K562 (cell line): ENCODE measurements around the gene GATC. TPM values are rescaled to one million over a fixed set of nuclear protein-coding genes. Genes with fewer than 3 reads are reported as not detected.

Source experiments
- BACH1 ChIP-seq: fragments of 200-800 bp; sonication (Bioruptor generic); IDR thresholded peaks from 2 replicates; pipeline ENCODE4 v1.6.1; 2016; ENCODE audit warnings: missing genetic modification characterization, missing compliant biosample characterization
- CHD4 ChIP-seq: fragments of 200-600 bp; sonication (generic); IDR thresholded peaks from 3 replicates; pipeline ENCODE4 v1.6.1; 2012; ENCODE audit warnings: low read depth, mild to moderate bottlenecking, mixed read lengths, low read length, inconsistent platforms; ENCODE audit not compliant: insufficient read depth, insufficient replicate concordance, poor library complexity, severe bottlenecking
- ELF4 ChIP-seq: fragments of 450-650 bp; formaldehyde crosslinking; IDR thresholded peaks from 2 replicates; pipeline ENCODE4 v1.4.0; 2022; ENCODE audit warnings: missing genetic modification characterization
- ERF ChIP-seq: fragments of 450-650 bp; formaldehyde crosslinking; IDR thresholded peaks from 2 replicates; pipeline ENCODE4 v1.4.0; 2020; ENCODE audit warnings: mild to moderate bottlenecking, mixed read lengths
- EWSR1 ChIP-seq: fragments of 450-650 bp; IDR thresholded peaks from 2 replicates; pipeline ENCODE4 v1.6.1; 2018; ENCODE audit warnings: borderline replicate concordance, mild to moderate bottlenecking, low read depth, moderate library complexity; ENCODE audit not compliant: partially characterized antibody
- NUFIP1 ChIP-seq: fragments of 450-650 bp; IDR thresholded peaks from 2 replicates; pipeline ENCODE4 v1.6.1; 2018; ENCODE audit not compliant: partially characterized antibody
- OTX1 ChIP-seq: fragments of 450-650 bp; formaldehyde crosslinking; IDR thresholded peaks from 2 replicates; pipeline ENCODE4 v1.4.0; 2022; ENCODE audit warnings: mild to moderate bottlenecking
- RBBP5 ChIP-seq: fragments of 200-600 bp; sonication (generic); IDR thresholded peaks from 2 replicates; pipeline ENCODE4 v1.6.1; 2012; ENCODE audit warnings: borderline replicate concordance, mild to moderate bottlenecking, low read length, control low read depth, inconsistent platforms; ENCODE audit not compliant: insufficient read depth, poor library complexity, severe bottlenecking
- SMAD2 ChIP-seq: fragments of 150-350 bp; IDR thresholded peaks from 2 replicates; pipeline ENCODE4 v1.6.1; 2014; ENCODE audit warnings: low read depth, mild to moderate bottlenecking, low read length
- ZNF174 ChIP-seq: fragments of 250-450 bp; sonication (Bioruptor Pico); IDR thresholded peaks from 2 replicates; pipeline ENCODE4 v1.4.0; 2020; ENCODE audit warnings: mild to moderate bottlenecking
- ZNF561 ChIP-seq: fragments of 450-650 bp; formaldehyde crosslinking; conservative IDR thresholded peaks from 2 replicates; pipeline ENCODE4 v1.4.0; 2020; ENCODE audit warnings: mild to moderate bottlenecking, moderate library complexity
- polyA plus RNA-seq, 8 experiments: library from polyadenylated mRNA; depleted of rRNA in 4 of 8; stranded (reverse) in 5 of 8; unstranded in 3 of 8; fragments of >200 nt; fragmentation: Nextera tagmentation in 2 of 8; fragmentation: Illumina TruSeq in 1 of 8; extraction: Ambion mirVana in 2 of 8; extraction: Trizol in 1 of 8; gene quantifications; 2 replicates each; pipeline versions ENCODE4 v1.2.1 to v1.2.3, GENCODE V29; 2011 to 2014; ENCODE audit warnings: inconsistent platforms in 1 of 8, missing spikeins in 1 of 8
- total RNA-seq, 7 experiments: library from RNA; depleted of rRNA in 6 of 7; stranded (reverse); fragments of >200 nt in 6 of 7; fragmentation: Illumina TruSeq in 2 of 7; extraction: Trizol in 2 of 7; gene quantifications; 2 replicates each; pipeline versions ENCODE4 v1.2.1 to v1.2.3, GENCODE V29; 2011 to 2021; ENCODE audit warnings: low replicate concordance in 1 of 7
- TF ChIP-seq, protein P1 (sequence below): fragments of 450-650 bp; formaldehyde crosslinking; IDR thresholded peaks from 2 replicates; pipeline ENCODE4 v1.4.0; 2020; ENCODE audit warnings: mild to moderate bottlenecking, moderate library complexity
- TF ChIP-seq, protein P2 (sequence below): fragments of 250-450 bp; sonication (Bioruptor Pico); IDR thresholded peaks from 2 replicates; pipeline ENCODE4 v1.4.0; 2020; ENCODE audit warnings: borderline replicate concordance
- TF ChIP-seq, protein P3 (sequence below): IDR thresholded peaks from 3 replicates; pipeline ENCODE4 v1.6.1; 2011; ENCODE audit warnings: borderline replicate concordance, mild to moderate bottlenecking, moderate library complexity; ENCODE audit not compliant: insufficient read length; ENCODE audit errors: extremely low read depth
- TF ChIP-seq, protein P4 (sequence below): IDR thresholded peaks from 2 replicates; pipeline ENCODE4 v1.6.1; 2011; ENCODE audit not compliant: insufficient read length; ENCODE audit errors: extremely low read depth
- TF ChIP-seq, protein P5 (sequence below): sonication (generic); formaldehyde crosslinking; IDR thresholded peaks from 2 replicates; pipeline ENCODE4 v1.8.1; 2023; ENCODE audit warnings: mild to moderate bottlenecking, missing genetic modification reagents

GATC gene
- total and polyA plus RNA-seq, 9 of the 15 experiments (the other 6 are each of a cell fraction or from before 2014, with no cell fraction given) = 5.8 to 52.6 (median 28.2) TPM

DNA sequence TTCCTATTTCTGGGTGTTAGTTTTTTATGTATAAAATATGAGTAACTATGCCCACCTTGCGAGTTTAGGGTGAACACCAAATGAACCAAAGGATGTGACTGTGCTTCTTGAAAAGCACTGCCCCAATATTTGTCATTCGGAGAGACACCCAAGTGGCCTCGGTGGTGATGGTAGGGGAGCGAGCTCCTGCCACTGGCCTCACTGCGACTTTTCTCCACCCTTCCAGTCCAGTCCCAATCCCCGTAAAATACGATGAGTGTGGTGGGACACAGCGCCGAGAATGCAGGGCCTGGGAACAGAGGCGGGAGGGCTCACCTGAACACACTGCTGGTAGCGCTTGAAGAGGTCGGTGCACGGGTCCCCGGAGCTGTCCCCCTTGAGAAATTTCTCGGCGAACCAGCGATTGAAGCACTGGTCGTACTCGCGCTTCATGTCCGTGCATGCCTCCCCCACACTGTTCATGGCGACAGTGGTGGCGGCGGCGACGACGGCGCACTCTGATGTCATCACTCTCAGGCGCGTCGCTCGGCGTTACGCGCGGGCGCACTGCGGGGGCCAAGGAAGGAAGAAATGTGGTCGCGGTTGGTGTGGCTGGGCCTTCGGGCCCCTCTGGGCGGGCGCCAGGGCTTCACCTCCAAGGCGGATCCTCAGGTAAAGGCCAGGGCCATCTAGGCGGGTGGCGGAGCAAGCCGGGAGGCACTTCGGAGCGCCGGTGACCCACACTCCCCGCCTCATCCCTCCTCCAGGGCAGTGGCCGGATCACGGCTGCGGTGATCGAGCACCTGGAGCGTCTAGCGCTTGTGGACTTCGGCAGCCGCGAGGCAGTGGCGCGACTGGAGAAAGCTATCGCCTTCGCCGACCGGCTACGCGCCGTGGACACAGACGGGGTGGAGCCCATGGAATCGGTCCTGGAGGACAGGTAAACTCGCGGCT, at the start of gene GATC, which contains the start of gene TRIAP1 (continued):
- TF ChIP-seq SMAD2 (no peak), CHD4 (no peak), RBBP5 (peak; percentile 100), OTX1 (CRISPR knock-in tag) (no peak), ERF (CRISPR knock-in tag) (0 out of 2 replicates have a peak, but pooled peaks have one; percentile 32), BACH1 (tag) (no peak), ELF4 (CRISPR knock-in tag) (no peak), EWSR1 (no peak), NUFIP1 (no peak), ZNF174 (CRISPR knock-in tag) (no peak), ZNF561 (no peak)
- TF ChIP-seq, protein P1, sequence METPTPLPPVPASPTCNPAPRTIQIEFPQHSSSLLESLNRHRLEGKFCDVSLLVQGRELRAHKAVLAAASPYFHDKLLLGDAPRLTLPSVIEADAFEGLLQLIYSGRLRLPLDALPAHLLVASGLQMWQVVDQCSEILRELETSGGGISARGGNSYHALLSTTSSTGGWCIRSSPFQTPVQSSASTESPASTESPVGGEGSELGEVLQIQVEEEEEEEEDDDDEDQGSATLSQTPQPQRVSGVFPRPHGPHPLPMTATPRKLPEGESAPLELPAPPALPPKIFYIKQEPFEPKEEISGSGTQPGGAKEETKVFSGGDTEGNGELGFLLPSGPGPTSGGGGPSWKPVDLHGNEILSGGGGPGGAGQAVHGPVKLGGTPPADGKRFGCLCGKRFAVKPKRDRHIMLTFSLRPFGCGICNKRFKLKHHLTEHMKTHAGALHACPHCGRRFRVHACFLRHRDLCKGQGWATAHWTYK (CRISPR knock-in tag) = no peak
- TF ChIP-seq, protein P2, sequence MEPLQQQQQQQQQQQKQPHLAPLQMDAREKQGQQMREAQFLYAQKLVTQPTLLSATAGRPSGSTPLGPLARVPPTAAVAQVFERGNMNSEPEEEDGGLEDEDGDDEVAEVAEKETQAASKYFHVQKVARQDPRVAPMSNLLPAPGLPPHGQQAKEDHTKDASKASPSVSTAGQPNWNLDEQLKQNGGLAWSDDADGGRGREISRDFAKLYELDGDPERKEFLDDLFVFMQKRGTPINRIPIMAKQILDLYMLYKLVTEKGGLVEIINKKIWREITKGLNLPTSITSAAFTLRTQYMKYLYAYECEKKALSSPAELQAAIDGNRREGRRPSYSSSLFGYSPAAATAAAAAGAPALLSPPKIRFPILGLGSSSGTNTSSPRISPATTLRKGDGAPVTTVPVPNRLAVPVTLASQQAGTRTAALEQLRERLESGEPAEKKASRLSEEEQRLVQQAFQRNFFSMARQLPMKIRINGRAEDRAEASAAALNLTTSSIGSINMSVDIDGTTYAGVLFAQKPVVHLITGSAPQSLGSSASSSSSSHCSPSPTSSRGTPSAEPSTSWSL (CRISPR knock-in tag) = 0 out of 2 replicates have a peak, but pooled peaks have one; percentile 49
- TF ChIP-seq, protein P3, sequence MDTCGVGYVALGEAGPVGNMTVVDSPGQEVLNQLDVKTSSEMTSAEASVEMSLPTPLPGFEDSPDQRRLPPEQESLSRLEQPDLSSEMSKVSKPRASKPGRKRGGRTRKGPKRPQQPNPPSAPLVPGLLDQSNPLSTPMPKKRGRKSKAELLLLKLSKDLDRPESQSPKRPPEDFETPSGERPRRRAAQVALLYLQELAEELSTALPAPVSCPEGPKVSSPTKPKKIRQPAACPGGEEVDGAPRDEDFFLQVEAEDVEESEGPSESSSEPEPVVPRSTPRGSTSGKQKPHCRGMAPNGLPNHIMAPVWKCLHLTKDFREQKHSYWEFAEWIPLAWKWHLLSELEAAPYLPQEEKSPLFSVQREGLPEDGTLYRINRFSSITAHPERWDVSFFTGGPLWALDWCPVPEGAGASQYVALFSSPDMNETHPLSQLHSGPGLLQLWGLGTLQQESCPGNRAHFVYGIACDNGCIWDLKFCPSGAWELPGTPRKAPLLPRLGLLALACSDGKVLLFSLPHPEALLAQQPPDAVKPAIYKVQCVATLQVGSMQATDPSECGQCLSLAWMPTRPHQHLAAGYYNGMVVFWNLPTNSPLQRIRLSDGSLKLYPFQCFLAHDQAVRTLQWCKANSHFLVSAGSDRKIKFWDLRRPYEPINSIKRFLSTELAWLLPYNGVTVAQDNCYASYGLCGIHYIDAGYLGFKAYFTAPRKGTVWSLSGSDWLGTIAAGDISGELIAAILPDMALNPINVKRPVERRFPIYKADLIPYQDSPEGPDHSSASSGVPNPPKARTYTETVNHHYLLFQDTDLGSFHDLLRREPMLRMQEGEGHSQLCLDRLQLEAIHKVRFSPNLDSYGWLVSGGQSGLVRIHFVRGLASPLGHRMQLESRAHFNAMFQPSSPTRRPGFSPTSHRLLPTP = no peak
- TF ChIP-seq, protein P4, sequence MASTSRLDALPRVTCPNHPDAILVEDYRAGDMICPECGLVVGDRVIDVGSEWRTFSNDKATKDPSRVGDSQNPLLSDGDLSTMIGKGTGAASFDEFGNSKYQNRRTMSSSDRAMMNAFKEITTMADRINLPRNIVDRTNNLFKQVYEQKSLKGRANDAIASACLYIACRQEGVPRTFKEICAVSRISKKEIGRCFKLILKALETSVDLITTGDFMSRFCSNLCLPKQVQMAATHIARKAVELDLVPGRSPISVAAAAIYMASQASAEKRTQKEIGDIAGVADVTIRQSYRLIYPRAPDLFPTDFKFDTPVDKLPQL = no peak
- TF ChIP-seq, protein P5, sequence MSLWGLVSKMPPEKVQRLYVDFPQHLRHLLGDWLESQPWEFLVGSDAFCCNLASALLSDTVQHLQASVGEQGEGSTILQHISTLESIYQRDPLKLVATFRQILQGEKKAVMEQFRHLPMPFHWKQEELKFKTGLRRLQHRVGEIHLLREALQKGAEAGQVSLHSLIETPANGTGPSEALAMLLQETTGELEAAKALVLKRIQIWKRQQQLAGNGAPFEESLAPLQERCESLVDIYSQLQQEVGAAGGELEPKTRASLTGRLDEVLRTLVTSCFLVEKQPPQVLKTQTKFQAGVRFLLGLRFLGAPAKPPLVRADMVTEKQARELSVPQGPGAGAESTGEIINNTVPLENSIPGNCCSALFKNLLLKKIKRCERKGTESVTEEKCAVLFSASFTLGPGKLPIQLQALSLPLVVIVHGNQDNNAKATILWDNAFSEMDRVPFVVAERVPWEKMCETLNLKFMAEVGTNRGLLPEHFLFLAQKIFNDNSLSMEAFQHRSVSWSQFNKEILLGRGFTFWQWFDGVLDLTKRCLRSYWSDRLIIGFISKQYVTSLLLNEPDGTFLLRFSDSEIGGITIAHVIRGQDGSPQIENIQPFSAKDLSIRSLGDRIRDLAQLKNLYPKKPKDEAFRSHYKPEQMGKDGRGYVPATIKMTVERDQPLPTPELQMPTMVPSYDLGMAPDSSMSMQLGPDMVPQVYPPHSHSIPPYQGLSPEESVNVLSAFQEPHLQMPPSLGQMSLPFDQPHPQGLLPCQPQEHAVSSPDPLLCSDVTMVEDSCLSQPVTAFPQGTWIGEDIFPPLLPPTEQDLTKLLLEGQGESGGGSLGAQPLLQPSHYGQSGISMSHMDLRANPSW (CRISPR knock-in tag) = no peak
